ENCODE results near the gene SERPINE1. TPM values are rescaled to one million over a fixed set of nuclear protein-coding genes. Genes with fewer than 3 reads are reported as not detected.

Gene SERPINE1
- total and polyA plus RNA-seq, 2 of the 13 experiments (the other 11 are each of a cell fraction or from before 2014, with no cell fraction given): 21.2 to 1,576 TPM

GRCh38 chr7:101122933-101123702, 3.8 kb upstream of the SERPINE1 start (continued):
- TF ChIP-seq HMGXB3 (CRISPR knock-in tag; IDR thresholded peaks at IDR 0.05; ENCODE audit: borderline replicate concordance) (no peak), FOXK1 (CRISPR knock-in tag; IDR thresholded peaks at IDR 0.05; ENCODE audit: borderline replicate concordance, low read depth) (0 out of 2 replicates have a peak, but pooled peaks have one; percentile 38), FOXP4 (CRISPR knock-in tag; IDR thresholded peaks at IDR 0.05) (peak; percentile 65), BRD4 (CRISPR knock-in tag; IDR thresholded peaks at IDR 0.05) (0 out of 2 replicates have a peak, but pooled peaks have one; percentile 31), ZC3H13 (CRISPR knock-in tag; IDR thresholded peaks at IDR 0.05) (peak; percentile 43; the same call in 1 of the 2 replicates), HDAC2 (CRISPR knock-in tag; IDR thresholded peaks at IDR 0.05) (peak; percentile 81), BHLHE40 (IDR thresholded peaks at IDR 0.05; ENCODE audit: low read length) (peak; percentile 26; the same call in 1 of the 2 replicates), MIER3 (CRISPR knock-in tag; IDR thresholded peaks at IDR 0.05; ENCODE audit: borderline replicate concordance) (0 out of 2 replicates have a peak, but pooled peaks have one; percentile 20), KLF15 (CRISPR knock-in tag; IDR thresholded peaks at IDR 0.05; ENCODE audit: borderline replicate concordance) (no peak; the same call in 1 of the 2 replicates), XRCC5 (optimal IDR thresholded peaks at IDR 0.05; ENCODE audit: low read length) (peak; percentile 40), STAG1 (CRISPR knock-in tag; IDR thresholded peaks at IDR 0.05) (no peak), KDM5B (CRISPR knock-in tag; IDR thresholded peaks at IDR 0.05; ENCODE audit: borderline replicate concordance) (no peak), SALL1 (CRISPR knock-in tag; IDR thresholded peaks at IDR 0.05) (peak; percentile 83), JDP2 (CRISPR knock-in tag; IDR thresholded peaks at IDR 0.05; ENCODE audit: borderline replicate concordance) (no peak), ZNF264 (CRISPR knock-in tag; IDR thresholded peaks at IDR 0.05) (0 out of 2 replicates have a peak, but pooled peaks have one; percentile 28), REPIN1 (CRISPR knock-in tag; IDR thresholded peaks at IDR 0.05; ENCODE audit: borderline replicate concordance, low read depth) (0 out of 2 replicates have a peak, but pooled peaks have one; percentile 21), BCL6 (CRISPR knock-in tag; IDR thresholded peaks at IDR 0.05) (peak; percentile 74)
- TF ChIP-seq, protein P1, sequence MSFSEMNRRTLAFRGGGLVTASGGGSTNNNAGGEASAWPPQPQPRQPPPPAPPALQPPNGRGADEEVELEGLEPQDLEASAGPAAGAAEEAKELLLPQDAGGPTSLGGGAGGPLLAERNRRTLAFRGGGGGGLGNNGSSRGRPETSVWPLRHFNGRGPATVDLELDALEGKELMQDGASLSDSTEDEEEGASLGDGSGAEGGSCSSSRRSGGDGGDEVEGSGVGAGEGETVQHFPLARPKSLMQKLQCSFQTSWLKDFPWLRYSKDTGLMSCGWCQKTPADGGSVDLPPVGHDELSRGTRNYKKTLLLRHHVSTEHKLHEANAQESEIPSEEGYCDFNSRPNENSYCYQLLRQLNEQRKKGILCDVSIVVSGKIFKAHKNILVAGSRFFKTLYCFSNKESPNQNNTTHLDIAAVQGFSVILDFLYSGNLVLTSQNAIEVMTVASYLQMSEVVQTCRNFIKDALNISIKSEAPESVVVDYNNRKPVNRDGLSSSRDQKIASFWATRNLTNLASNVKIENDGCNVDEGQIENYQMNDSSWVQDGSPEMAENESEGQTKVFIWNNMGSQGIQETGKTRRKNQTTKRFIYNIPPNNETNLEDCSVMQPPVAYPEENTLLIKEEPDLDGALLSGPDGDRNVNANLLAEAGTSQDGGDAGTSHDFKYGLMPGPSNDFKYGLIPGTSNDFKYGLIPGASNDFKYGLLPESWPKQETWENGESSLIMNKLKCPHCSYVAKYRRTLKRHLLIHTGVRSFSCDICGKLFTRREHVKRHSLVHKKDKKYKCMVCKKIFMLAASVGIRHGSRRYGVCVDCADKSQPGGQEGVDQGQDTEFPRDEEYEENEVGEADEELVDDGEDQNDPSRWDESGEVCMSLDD (CRISPR knock-in tag; IDR thresholded peaks at IDR 0.05; ENCODE audit: borderline replicate concordance): no peak
- TF ChIP-seq, protein P2, sequence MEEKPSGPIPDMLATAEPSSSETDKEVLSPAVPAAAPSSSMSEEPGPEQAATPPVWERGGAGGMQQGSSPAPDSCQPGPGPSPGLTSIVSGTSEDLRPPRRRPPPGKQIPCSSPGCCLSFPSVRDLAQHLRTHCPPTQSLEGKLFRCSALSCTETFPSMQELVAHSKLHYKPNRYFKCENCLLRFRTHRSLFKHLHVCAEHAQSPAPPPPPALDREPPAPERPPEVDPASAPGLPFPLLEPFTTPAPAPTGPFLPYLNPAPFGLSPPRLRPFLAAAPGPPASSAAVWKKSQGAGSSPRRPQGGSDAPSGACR (CRISPR knock-in tag; IDR thresholded peaks at IDR 0.05): peak; percentile 60; the same call in 1 of the 2 replicates

All from HepG2 (cell line).